ENCODE measurements around the gene NLK. TPM values are rescaled to one million over a fixed set of nuclear protein-coding genes. Genes with fewer than 3 reads are reported as not detected.
"Not testable (repeated sequence)": the region's sequence is repeated elsewhere in the genome, so short reads cannot be mapped to it uniquely, and the experiment has no call there.

NLK gene
- total and polyA plus RNA-seq, 8 donors, result 9.8 to 16.7 (median 13.5) TPM

GRCh38 chr17:28181568-28181967 lies 139.1 kb downstream of the NLK start:
- H3K36me3 ChIP-seq, result no peaks in the 10 kb centered on the region
- 62 to 70% methylated on average over 9 of the region's 9 CpGs for WGBS, 2 donors
- peaks cover 6 to 28% (median 12%) of the 10 kb centered on the region in 3 donors for H3K4me1 ChIP-seq
- ATAC-seq (peak in 3 of 4 donors; percentile 16 to 58 (median 28)), DNase-seq (no peak), FAIRE-seq (no peak)
- no peak overlapping the region for H3K27ac ChIP-seq
- H3K27me3 ChIP-seq, result no peaks in the 10 kb centered on the region
- H3K9me3 ChIP-seq, result no peaks in the 10 kb centered on the region
- H3K4me3 ChIP-seq, result no peak overlapping the region
- intact Hi-C loops (cut with DNase I), result no loop called here
- no peak for TF ChIP-seq CTCF (IDR thresholded peaks at IDR 0.05)

- no peak overlapping the region for H3K27ac ChIP-seq
- H3K4me1 ChIP-seq, result peaks cover 6 to 28% (median 12%) of the 10 kb centered on the region in 3 donors
- FAIRE-seq (no peak), ATAC-seq (no peak), DNase-seq (no peak)
- intact Hi-C loops (cut with DNase I), result no loop called here
- H3K27me3 ChIP-seq, result no peaks in the 10 kb centered on the region
- WGBS, 2 donors, result 49 to 51% methylated on average over 1 of the region's 1 CpG
- H3K9me3 ChIP-seq, result no peaks in the 10 kb centered on the region
- TF ChIP-seq CTCF (IDR thresholded peaks at IDR 0.05), result no peak
- no peak overlapping the region for H3K4me3 ChIP-seq
- H3K36me3 ChIP-seq, result no peaks in the 10 kb centered on the region
Observed at GRCh38 chr17:28182559-28182958, 140.1 kb downstream of the NLK start.

GRCh38 chr17:28185658-28186057 lies 143.2 kb downstream of the NLK start:
- no peak overlapping the region for H3K4me3 ChIP-seq
- ATAC-seq, result no peak
- intact Hi-C loops (cut with DNase I), result no loop called here
- no peaks in the 10 kb centered on the region for H3K36me3 ChIP-seq
- peaks cover 6 to 17% (median 9%) of the 10 kb centered on the region in 3 donors for H3K4me1 ChIP-seq
- WGBS, 2 donors, result 89 to 99% methylated on average over 5 of the region's 5 CpGs
- FAIRE-seq, result no peak
- TF ChIP-seq CTCF (IDR thresholded peaks at IDR 0.05), result no peak
- H3K27me3 ChIP-seq, result no peaks in the 10 kb centered on the region
- DNase-seq, result no peak
- H3K9me3 ChIP-seq, result no peaks in the 10 kb centered on the region
- no peak overlapping the region for H3K27ac ChIP-seq

- H3K9me3 ChIP-seq; H3K36me3 ChIP-seq; H3K4me3 ChIP-seq; DNase-seq; ATAC-seq; H3K27ac ChIP-seq; H3K27me3 ChIP-seq; intact Hi-C loops (cut with DNase I); FAIRE-seq: not testable (repeated sequence)
- 96 to 100% methylated on average over 3 of the region's 3 CpGs for WGBS, 2 donors
- H3K4me1 ChIP-seq, result peaks cover 6 to 14% (median 9%) of the 10 kb centered on the region in 3 donors
Observed at GRCh38 chr17:28186472-28186871, 144.0 kb downstream of the NLK start.

- intact Hi-C loops (cut with DNase I), result no loop called here
- FAIRE-seq, result no peak
- Histone ChIP-seq H3K27me3 (no peaks in the 10 kb centered on the region), H3K4me1 (peaks cover 6 to 10% (median 9%) of the 10 kb centered on the region in 3 donors), H3K27ac (no peak overlapping the region), H3K4me3 (no peak overlapping the region), H3K9me3 (no peaks in the 10 kb centered on the region), H3K36me3 (no peaks in the 10 kb centered on the region)
- no peak for DNase-seq
- WGBS, 2 donors, result 43 to 46% methylated on average over 2 of the region's 2 CpGs
- ATAC-seq, result peak in 3 of 4 donors; percentile 20 to 49 (median 39)
- no peak for TF ChIP-seq CTCF (IDR thresholded peaks at IDR 0.05)
Observed at GRCh38 chr17:28187931-28188330, 145.5 kb downstream of the NLK start.
